Esophagus muscularis mucosa (tissue), 4 donors: ENCODE measurements around the gene TWNK. TPM values are rescaled to one million over a fixed set of nuclear protein-coding genes. Genes with fewer than 3 reads are reported as not detected.

Source experiments
- DNase-seq: peaks from one replicate; pipeline ENCODE4 v3.0.0-alpha.2; 2017; ENCODE audit errors: extremely low spot score
- H3K27ac ChIP-seq, 4 donors: fragments of 200-600 bp; sonication (generic); replicated peaks in 1 of 4; 1 replicate in 3 of 4; 2 replicates in 1 of 4; pipeline ENCODE4 v1.5.1; 2016 to 2019; ENCODE audit warnings: mild to moderate bottlenecking in 1 of 4
- H3K27me3 ChIP-seq, 4 donors: fragments of 200-600 bp; sonication (generic); one replicate each; pipeline versions ENCODE4 v1.5.1 to v1.6.0; 2016 to 2019
- H3K36me3 ChIP-seq, 4 donors: fragments of 200-600 bp; sonication (generic); one replicate each; pipeline ENCODE4 v1.5.1; 2016 to 2019
- H3K4me1 ChIP-seq, 4 donors: fragments of 200-600 bp; sonication (generic); one replicate each; pipeline ENCODE4 v1.5.1; 2016 to 2019
- H3K4me3 ChIP-seq, 4 donors: fragments of 200-600 bp; sonication (generic); 1 replicate in 2 of 4; 2 replicates in 2 of 4; pipeline ENCODE4 v1.5.1; 2016 to 2019; ENCODE audit warnings: mild to moderate bottlenecking in 4 of 4, moderate library complexity in 1 of 4
- H3K9me3 ChIP-seq, 4 donors: fragments of 200-600 bp; sonication (generic); 1 replicate in 3 of 4; 2 replicates in 1 of 4; pipeline ENCODE4 v1.5.1; 2016 to 2019
- CTCF ChIP-seq, 3 experiments: fragments of 200-600 bp in 2 of 3; fragments of 450-650 bp in 1 of 3; sonication (generic) in 2 of 3; IDR thresholded peaks; one replicate each; pipeline ENCODE4 v1.5.1; 2017 to 2019; ENCODE audit warnings: antibody characterized with exemption in 3 of 3, mild to moderate bottlenecking in 2 of 3, moderate library complexity in 1 of 3
- EP300 ChIP-seq: sonication (generic); formaldehyde crosslinking; IDR thresholded peaks from one replicate; pipeline ENCODE4 v1.6.1; 2017; ENCODE audit warnings: antibody characterized with exemption
- POLR2A ChIP-seq: fragments of 450-650 bp; IDR thresholded peaks from one replicate; pipeline ENCODE4 v1.6.1; 2017; ENCODE audit warnings: antibody characterized with exemption, moderate library complexity, mild to moderate bottlenecking, low read depth
- POLR2AphosphoS5 ChIP-seq, 2 donors: sonication (generic); formaldehyde crosslinking; IDR thresholded peaks; one replicate each; pipeline ENCODE4 v1.6.1; 2017; ENCODE audit warnings: antibody characterized with exemption in 2 of 2
- WGBS: methylation state at CpG from one replicate; pipeline ENCODE4 v1.1.5; 2018; 5-methylcytosine and 5-hydroxymethylcytosine counted together
- intact Hi-C: fragments of 100-400 bp; cut with DNase I; formaldehyde crosslinking; loops from one replicate; pipeline ENCODE4 v1.15.1; 2023
- total RNA-seq, 4 donors: library from RNA; depleted of rRNA; stranded (reverse); fragments of >200 nt; gene quantifications; one replicate each; pipeline versions ENCODE4 v1.1.0 to v1.2.1, GENCODE V29; 2016

TWNK gene
- total RNA-seq, 4 donors from 2014 or later = 3.7 to 11.1 (median 9.0) TPM

- H3K27me3 ChIP-seq = no peaks in the 10 kb centered on the region
- intact Hi-C loops = no loop called here
- H3K27ac ChIP-seq = no peak overlapping the region
- no CpG with 5 or more reads among the region's 6 CpGs for WGBS
- peaks cover 10 to 33% (median 26%) of the 10 kb centered on the region in 4 donors for H3K4me1 ChIP-seq
- no peak for TF ChIP-seq POLR2AphosphoS5 (IDR thresholded peaks at IDR 0.05)
- peaks cover 19 to 35% (median 29%) of the 10 kb centered on the region in 4 donors for H3K36me3 ChIP-seq
- DNase-seq = no peak
- H3K9me3 ChIP-seq = no peaks in the 10 kb centered on the region
- H3K4me3 ChIP-seq = no peak overlapping the region
Observed at GRCh38 chr10:100995181-100995580, 7.8 kb downstream of the TWNK start.

GRCh38 chr10:100996678-100997359 is 9.5 kb downstream of the TWNK start:
- peaks cover 9 to 19% (median 14%) of the 10 kb centered on the region in 4 donors for H3K36me3 ChIP-seq
- no peaks in the 10 kb centered on the region for H3K27me3 ChIP-seq
- H3K4me3 ChIP-seq = peak overlapping the region; percentile 79 to 93 (median 84)
- TF ChIP-seq POLR2A = no peak
- TF ChIP-seq POLR2AphosphoS5 (IDR thresholded peaks at IDR 0.05) = no peak
- TF ChIP-seq EP300 = no peak
- TF ChIP-seq CTCF (IDR thresholded peaks at IDR 0.05) = no peak
- intact Hi-C loops = loop anchor here (2.0 kb wide), 1 partner anchor 16 kb away; no protein-coding TSS in a partner anchor
- DNase-seq = no peak
- peaks cover 22 to 46% (median 40%) of the 10 kb centered on the region in 4 donors for H3K4me1 ChIP-seq
- 40% methylated on average over 2 of the region's 46 CpGs for WGBS
- peak overlapping the region; percentile 98 to 100 (median 100) for H3K27ac ChIP-seq
- H3K9me3 ChIP-seq = no peaks in the 10 kb centered on the region

GRCh38 chr10:100997360-100998182 is 10.2 kb downstream of the TWNK start:
- DNase-seq = no peak

GRCh38 chr10:100998183-100998990 is 11.0 kb downstream of the TWNK start:
- Histone ChIP-seq H3K4me3 (peak overlapping the region; percentile 79 to 93 (median 84)), H3K9me3 (no peaks in the 10 kb centered on the region), H3K27me3 (no peaks in the 10 kb centered on the region), H3K27ac (peak overlapping the region; percentile 98 to 100 (median 100)), H3K4me1 (peaks cover 35 to 62% (median 56%) of the 10 kb centered on the region in 4 donors), H3K36me3 (peaks cover 4 to 19% (median 16%) of the 10 kb centered on the region in 4 donors)
- TF ChIP-seq EP300 = no peak
- TF ChIP-seq POLR2AphosphoS5 (IDR thresholded peaks at IDR 0.05) = peak; percentile 17 to 39
- TF ChIP-seq CTCF (IDR thresholded peaks at IDR 0.05) = no peak
- DNase-seq = no peak
- WGBS = 1% methylated on average over 24 of the region's 25 CpGs
- intact Hi-C loops = no loop called here

More at GRCh38 chr10:100997360-100998182, 10.2 kb downstream of the TWNK start:
- intact Hi-C loops = loop anchor here (2.0 kb wide), 1 partner anchor 15 kb away; no protein-coding TSS in a partner anchor
- H3K27me3 ChIP-seq = no peaks in the 10 kb centered on the region
- peak overlapping the region; percentile 98 to 100 (median 100) for H3K27ac ChIP-seq
- peak overlapping the region; percentile 79 to 93 (median 84) for H3K4me3 ChIP-seq
- under 1% methylated on average over 23 of the region's 66 CpGs for WGBS
- peaks cover 30 to 53% (median 48%) of the 10 kb centered on the region in 4 donors for H3K4me1 ChIP-seq
- H3K36me3 ChIP-seq = peaks cover 9 to 19% (median 15%) of the 10 kb centered on the region in 4 donors
- TF ChIP-seq CTCF (IDR thresholded peaks at IDR 0.05) (peak; percentile 89 to 92 (median 92)), EP300 (no peak), POLR2AphosphoS5 (IDR thresholded peaks at IDR 0.05) (no peak)
- no peaks in the 10 kb centered on the region for H3K9me3 ChIP-seq
